Liver (tissue), 9 donors: ENCODE data around the gene PCNT. TPM values are rescaled to one million over a fixed set of nuclear protein-coding genes. Genes with fewer than 3 reads are reported as not detected.

ENCODE experiments used
- DNase-seq: peaks from one replicate; pipeline ENCODE4 v3.0.0-alpha.2; 2017; ENCODE audit warnings: low spot score
- H3K27ac ChIP-seq, 2 donors: one replicate each; pipeline ENCODE4 v1.7.0; 2013; ENCODE audit warnings: inconsistent platforms in 2 of 2, low read length in 2 of 2, control low read depth in 1 of 2, low read depth in 1 of 2, mild to moderate bottlenecking in 1 of 2
- H3K27me3 ChIP-seq, 4 donors: one replicate each; pipeline versions ENCODE4 v1.6.1 to v1.7.0; 2013; ENCODE audit warnings: low read length in 3 of 4, inconsistent platforms in 1 of 4, mild to moderate bottlenecking in 1 of 4, moderate library complexity in 1 of 4; ENCODE audit not compliant: control insufficient read depth in 4 of 4, insufficient read depth in 4 of 4
- H3K36me3 ChIP-seq, 4 donors: one replicate each; pipeline versions ENCODE4 v1.6.1 to v1.7.0; 2013; ENCODE audit warnings: low read length in 3 of 4, mild to moderate bottlenecking in 3 of 4, low read depth in 1 of 4, moderate library complexity in 1 of 4; ENCODE audit not compliant: control insufficient read depth in 4 of 4, insufficient read depth in 3 of 4
- H3K4me1 ChIP-seq, 4 donors: one replicate each; pipeline versions ENCODE4 v1.6.1 to v1.7.0; 2013; ENCODE audit warnings: low read length in 3 of 4, mild to moderate bottlenecking in 3 of 4, moderate library complexity in 1 of 4; ENCODE audit not compliant: control insufficient read depth in 4 of 4, insufficient read depth in 4 of 4
- H3K4me3 ChIP-seq, 3 donors: one replicate each; pipeline versions ENCODE4 v1.6.1 to v1.7.0; 2013; ENCODE audit warnings: low read length in 3 of 3, control low read depth in 1 of 3, low read depth in 1 of 3, mild to moderate bottlenecking in 1 of 3
- H3K9ac ChIP-seq, 2 donors: one replicate each; pipeline ENCODE4 v1.7.0; 2013; ENCODE audit warnings: low read length in 2 of 2, mild to moderate bottlenecking in 2 of 2, moderate library complexity in 2 of 2, control low read depth in 1 of 2, low read depth in 1 of 2
- H3K9me3 ChIP-seq, 4 donors: one replicate each; pipeline versions ENCODE4 v1.6.1 to v1.7.0; 2013; ENCODE audit warnings: low read length in 3 of 4; ENCODE audit not compliant: control insufficient read depth in 4 of 4
- EGR1 ChIP-seq, 2 donors: IDR thresholded peaks; 2 replicates each; pipeline ENCODE4 v1.6.1; 2016 to 2018; ENCODE audit warnings: antibody characterized with exemption in 2 of 2, low read depth in 2 of 2
- FOXA1 ChIP-seq: IDR thresholded peaks from 2 replicates; pipeline ENCODE4 v1.6.1; 2016; ENCODE audit warnings: antibody characterized with exemption
- FOXA2 ChIP-seq: IDR thresholded peaks from 2 replicates; pipeline ENCODE4 v1.6.1; 2016; ENCODE audit warnings: antibody characterized with exemption
- GABPA ChIP-seq, 2 donors: IDR thresholded peaks in 1 of 2; conservative IDR thresholded peaks in 1 of 2; 2 replicates each; pipeline ENCODE4 v1.6.1; 2016; ENCODE audit warnings: antibody characterized with exemption in 2 of 2, mild to moderate bottlenecking in 1 of 2, moderate library complexity in 1 of 2
- HNF4A ChIP-seq, 2 donors: conservative IDR thresholded peaks; 2 replicates each; pipeline ENCODE4 v1.6.1; 2016; ENCODE audit warnings: antibody characterized with exemption in 2 of 2, mild to moderate bottlenecking in 2 of 2
- HNF4G ChIP-seq: IDR thresholded peaks from 2 replicates; pipeline ENCODE4 v1.6.1; 2016; ENCODE audit warnings: antibody characterized with exemption
- JUND ChIP-seq, 2 donors: IDR thresholded peaks; 2 replicates each; pipeline ENCODE4 v1.6.1; 2016; ENCODE audit warnings: antibody characterized with exemption in 2 of 2
- NR2F2 ChIP-seq: IDR thresholded peaks from 2 replicates; pipeline ENCODE4 v1.6.1; 2016; ENCODE audit warnings: antibody characterized with exemption
- RAD21 ChIP-seq, 2 donors: IDR thresholded peaks; 2 replicates each; pipeline ENCODE4 v1.6.1; 2016; ENCODE audit warnings: antibody characterized with exemption in 2 of 2, mild to moderate bottlenecking in 2 of 2
- RXRA ChIP-seq, 2 donors: IDR thresholded peaks; 2 replicates each; pipeline ENCODE4 v1.6.1; 2017 to 2018; ENCODE audit warnings: antibody characterized with exemption in 2 of 2, mild to moderate bottlenecking in 1 of 2
- SP1 ChIP-seq: IDR thresholded peaks from 2 replicates; pipeline ENCODE4 v1.6.1; 2018; ENCODE audit warnings: antibody characterized with exemption, mild to moderate bottlenecking
- TAF1 ChIP-seq: conservative IDR thresholded peaks from 2 replicates; pipeline ENCODE4 v1.6.1; 2016; ENCODE audit warnings: antibody characterized with exemption, mild to moderate bottlenecking
- YY1 ChIP-seq: IDR thresholded peaks from 2 replicates; pipeline ENCODE4 v1.6.1; 2016; ENCODE audit warnings: antibody characterized with exemption, mild to moderate bottlenecking
- WGBS: extraction: QIAGEN DNeasy Blood & Tissue Kit; methylation state at CpG from one replicate; pipeline ENCODE4 v1.1.7; 2013; 5-methylcytosine and 5-hydroxymethylcytosine counted together
- polyA plus RNA-seq, 2 donors: library from polyadenylated mRNA; stranded (reverse) in 1 of 2; unstranded in 1 of 2; fragments of 200-250 nt in 1 of 2; fragments of >200 nt in 1 of 2; fragmentation: Nextera tagmentation in 1 of 2; extraction: Ambion mirVana in 1 of 2; gene quantifications; one replicate each; pipeline versions ENCODE4 v1.2.1 to v1.2.3, GENCODE V29; 2013 to 2015
- total RNA-seq, 2 donors: library from RNA; depleted of rRNA; stranded (reverse); fragments of >200 nt; gene quantifications; one replicate each; pipeline ENCODE4 v1.2.3, GENCODE V29; 2014
- TF ChIP-seq, protein P1 (sequence below): IDR thresholded peaks from 2 replicates; pipeline ENCODE4 v1.6.1; 2016; ENCODE audit warnings: antibody characterized with exemption, mild to moderate bottlenecking
- TF ChIP-seq, protein P2 (sequence below): IDR thresholded peaks from 2 replicates; pipeline ENCODE4 v1.6.1; 2016; ENCODE audit warnings: antibody characterized with exemption
- TF ChIP-seq, protein P3 (sequence below): fragments of 150-350 bp; IDR thresholded peaks from 2 replicates; pipeline ENCODE4 v1.5.1; 2017; ENCODE audit warnings: improper control_type of control experiment, low read depth, low read length; ENCODE audit not compliant: missing input control
- TF ChIP-seq, protein P4 (sequence below): IDR thresholded peaks from 2 replicates; pipeline ENCODE4 v1.6.1; 2016; ENCODE audit warnings: antibody characterized with exemption
- TF ChIP-seq, protein P5 (sequence below): IDR thresholded peaks from 2 replicates; pipeline ENCODE4 v1.6.1; 2016; ENCODE audit warnings: antibody characterized with exemption
- donor health status: healthy.
- donor health status: healthy.
- donor health status: healthy.
- donor health status: healthy.
- donor health status: healthy.

The PCNT gene
- total and polyA plus RNA-seq, 4 donors: 6.7 to 36.8 (median 15.2) TPM

DNA sequence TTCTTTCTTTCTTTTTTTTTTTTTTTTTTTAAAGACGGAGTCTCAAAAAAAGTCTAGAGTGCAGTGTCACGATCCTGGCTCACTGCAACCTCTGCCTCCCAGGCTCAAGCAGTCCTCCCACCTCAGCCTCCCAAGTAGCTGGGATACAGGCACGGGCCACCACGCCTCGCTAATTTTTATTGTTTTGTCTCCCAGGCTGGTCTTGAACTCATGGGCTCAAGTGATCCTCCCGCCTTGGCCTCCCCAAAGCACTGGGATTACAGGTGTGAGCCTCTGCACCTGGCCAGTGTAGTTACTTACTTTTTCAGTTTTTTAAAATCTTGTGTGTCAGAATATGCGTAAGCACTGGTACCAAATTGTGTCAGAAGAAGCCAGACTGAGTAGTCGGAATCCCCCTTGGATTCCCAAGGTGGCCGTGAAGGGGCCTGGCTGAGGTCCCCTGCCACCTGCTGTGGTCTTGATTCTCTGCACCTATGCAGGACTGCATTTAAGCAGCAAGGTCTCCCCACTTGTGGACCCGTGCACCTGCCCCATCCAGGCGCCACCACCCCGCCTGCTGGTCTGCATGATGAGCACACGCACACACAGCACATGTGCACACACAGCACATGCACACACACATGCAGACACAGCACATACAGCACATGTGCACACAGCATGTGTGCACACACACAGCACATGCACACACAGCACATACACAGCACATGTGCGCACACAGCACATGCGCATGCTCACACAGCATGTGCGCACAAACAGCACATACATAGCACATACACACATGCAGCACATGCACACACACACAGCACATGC, 47.5 kb downstream of the PCNT start:
- no peaks in the 10 kb centered on the region for H3K27me3 ChIP-seq
- H3K36me3 ChIP-seq: peaks cover 0 to 14% (median 8%) of the 10 kb centered on the region in 4 donors
- no peak overlapping the region for H3K9ac ChIP-seq
- TF ChIP-seq, protein P1, sequence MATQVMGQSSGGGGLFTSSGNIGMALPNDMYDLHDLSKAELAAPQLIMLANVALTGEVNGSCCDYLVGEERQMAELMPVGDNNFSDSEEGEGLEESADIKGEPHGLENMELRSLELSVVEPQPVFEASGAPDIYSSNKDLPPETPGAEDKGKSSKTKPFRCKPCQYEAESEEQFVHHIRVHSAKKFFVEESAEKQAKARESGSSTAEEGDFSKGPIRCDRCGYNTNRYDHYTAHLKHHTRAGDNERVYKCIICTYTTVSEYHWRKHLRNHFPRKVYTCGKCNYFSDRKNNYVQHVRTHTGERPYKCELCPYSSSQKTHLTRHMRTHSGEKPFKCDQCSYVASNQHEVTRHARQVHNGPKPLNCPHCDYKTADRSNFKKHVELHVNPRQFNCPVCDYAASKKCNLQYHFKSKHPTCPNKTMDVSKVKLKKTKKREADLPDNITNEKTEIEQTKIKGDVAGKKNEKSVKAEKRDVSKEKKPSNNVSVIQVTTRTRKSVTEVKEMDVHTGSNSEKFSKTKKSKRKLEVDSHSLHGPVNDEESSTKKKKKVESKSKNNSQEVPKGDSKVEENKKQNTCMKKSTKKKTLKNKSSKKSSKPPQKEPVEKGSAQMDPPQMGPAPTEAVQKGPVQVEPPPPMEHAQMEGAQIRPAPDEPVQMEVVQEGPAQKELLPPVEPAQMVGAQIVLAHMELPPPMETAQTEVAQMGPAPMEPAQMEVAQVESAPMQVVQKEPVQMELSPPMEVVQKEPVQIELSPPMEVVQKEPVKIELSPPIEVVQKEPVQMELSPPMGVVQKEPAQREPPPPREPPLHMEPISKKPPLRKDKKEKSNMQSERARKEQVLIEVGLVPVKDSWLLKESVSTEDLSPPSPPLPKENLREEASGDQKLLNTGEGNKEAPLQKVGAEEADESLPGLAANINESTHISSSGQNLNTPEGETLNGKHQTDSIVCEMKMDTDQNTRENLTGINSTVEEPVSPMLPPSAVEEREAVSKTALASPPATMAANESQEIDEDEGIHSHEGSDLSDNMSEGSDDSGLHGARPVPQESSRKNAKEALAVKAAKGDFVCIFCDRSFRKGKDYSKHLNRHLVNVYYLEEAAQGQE: no peak
- TF ChIP-seq, protein P2, sequence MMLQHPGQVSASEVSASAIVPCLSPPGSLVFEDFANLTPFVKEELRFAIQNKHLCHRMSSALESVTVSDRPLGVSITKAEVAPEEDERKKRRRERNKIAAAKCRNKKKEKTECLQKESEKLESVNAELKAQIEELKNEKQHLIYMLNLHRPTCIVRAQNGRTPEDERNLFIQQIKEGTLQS: no peak
- TF ChIP-seq HNF4G (no peak), FOXA1 (no peak), TAF1 (no peak), FOXA2 (no peak), RXRA (IDR thresholded peaks at IDR 0.05) (no peak), HNF4A (conservative IDR thresholded peaks at IDR 0.05) (no peak), EGR1 (IDR thresholded peaks at IDR 0.05; ENCODE audit: low read depth in 2 of 2) (no peak), NR2F2 (no peak), SP1 (no peak), RAD21 (IDR thresholded peaks at IDR 0.05) (no peak), JUND (IDR thresholded peaks at IDR 0.05) (no peak), GABPA (IDR thresholded peaks at IDR 0.05 in 1 of 2, conservative IDR thresholded peaks at IDR 0.05 in 1 of 2) (no peak), YY1 (no peak)
- TF ChIP-seq, protein P3, sequence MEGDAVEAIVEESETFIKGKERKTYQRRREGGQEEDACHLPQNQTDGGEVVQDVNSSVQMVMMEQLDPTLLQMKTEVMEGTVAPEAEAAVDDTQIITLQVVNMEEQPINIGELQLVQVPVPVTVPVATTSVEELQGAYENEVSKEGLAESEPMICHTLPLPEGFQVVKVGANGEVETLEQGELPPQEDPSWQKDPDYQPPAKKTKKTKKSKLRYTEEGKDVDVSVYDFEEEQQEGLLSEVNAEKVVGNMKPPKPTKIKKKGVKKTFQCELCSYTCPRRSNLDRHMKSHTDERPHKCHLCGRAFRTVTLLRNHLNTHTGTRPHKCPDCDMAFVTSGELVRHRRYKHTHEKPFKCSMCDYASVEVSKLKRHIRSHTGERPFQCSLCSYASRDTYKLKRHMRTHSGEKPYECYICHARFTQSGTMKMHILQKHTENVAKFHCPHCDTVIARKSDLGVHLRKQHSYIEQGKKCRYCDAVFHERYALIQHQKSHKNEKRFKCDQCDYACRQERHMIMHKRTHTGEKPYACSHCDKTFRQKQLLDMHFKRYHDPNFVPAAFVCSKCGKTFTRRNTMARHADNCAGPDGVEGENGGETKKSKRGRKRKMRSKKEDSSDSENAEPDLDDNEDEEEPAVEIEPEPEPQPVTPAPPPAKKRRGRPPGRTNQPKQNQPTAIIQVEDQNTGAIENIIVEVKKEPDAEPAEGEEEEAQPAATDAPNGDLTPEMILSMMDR: no peak
- TF ChIP-seq, protein P4, sequence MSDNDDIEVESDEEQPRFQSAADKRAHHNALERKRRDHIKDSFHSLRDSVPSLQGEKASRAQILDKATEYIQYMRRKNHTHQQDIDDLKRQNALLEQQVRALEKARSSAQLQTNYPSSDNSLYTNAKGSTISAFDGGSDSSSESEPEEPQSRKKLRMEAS: no peak
- DNase-seq: no peak
- H3K4me1 ChIP-seq: no peaks in the 10 kb centered on the region
- H3K27ac ChIP-seq: no peak overlapping the region
- no peak overlapping the region for H3K4me3 ChIP-seq
- H3K9me3 ChIP-seq: no peaks in the 10 kb centered on the region
- 98% methylated on average over 16 of the region's 16 CpGs for WGBS

DNA sequence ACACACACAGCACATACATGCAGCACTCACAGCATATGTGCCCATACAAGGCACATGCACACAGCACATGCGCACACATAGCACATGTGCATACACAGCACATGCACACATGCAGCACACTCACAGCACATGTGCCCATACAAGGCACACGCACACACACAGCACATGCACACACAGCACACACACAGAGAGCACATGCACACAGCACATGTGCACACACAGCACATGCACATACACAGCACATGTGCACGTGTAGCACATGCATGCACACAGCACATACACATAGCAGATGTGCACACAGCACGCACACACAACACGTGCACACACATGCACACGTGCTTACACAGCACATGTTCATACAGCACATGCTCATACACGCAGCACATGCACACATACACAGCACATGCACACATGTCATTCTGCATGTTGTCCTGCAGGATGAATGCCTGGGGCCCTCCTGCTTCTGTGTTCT, 48.1 kb downstream of the PCNT start:
- DNase-seq: no peak
- Histone ChIP-seq H3K36me3 (peaks cover 0 to 7% (median 3%) of the 10 kb centered on the region in 4 donors), H3K27me3 (no peaks in the 10 kb centered on the region), H3K4me1 (no peaks in the 10 kb centered on the region), H3K27ac (no peak overlapping the region), H3K4me3 (no peak overlapping the region), H3K9ac (no peak overlapping the region), H3K9me3 (no peaks in the 10 kb centered on the region)
- TF ChIP-seq HNF4A (conservative IDR thresholded peaks at IDR 0.05) (no peak), HNF4G (no peak), YY1 (no peak), RXRA (IDR thresholded peaks at IDR 0.05) (no peak), JUND (IDR thresholded peaks at IDR 0.05) (no peak), TAF1 (no peak), SP1 (no peak), NR2F2 (no peak), EGR1 (IDR thresholded peaks at IDR 0.05; ENCODE audit: low read depth in 2 of 2) (no peak), FOXA2 (no peak), GABPA (IDR thresholded peaks at IDR 0.05 in 1 of 2, conservative IDR thresholded peaks at IDR 0.05 in 1 of 2) (no peak)
- TF ChIP-seq, protein P5, sequence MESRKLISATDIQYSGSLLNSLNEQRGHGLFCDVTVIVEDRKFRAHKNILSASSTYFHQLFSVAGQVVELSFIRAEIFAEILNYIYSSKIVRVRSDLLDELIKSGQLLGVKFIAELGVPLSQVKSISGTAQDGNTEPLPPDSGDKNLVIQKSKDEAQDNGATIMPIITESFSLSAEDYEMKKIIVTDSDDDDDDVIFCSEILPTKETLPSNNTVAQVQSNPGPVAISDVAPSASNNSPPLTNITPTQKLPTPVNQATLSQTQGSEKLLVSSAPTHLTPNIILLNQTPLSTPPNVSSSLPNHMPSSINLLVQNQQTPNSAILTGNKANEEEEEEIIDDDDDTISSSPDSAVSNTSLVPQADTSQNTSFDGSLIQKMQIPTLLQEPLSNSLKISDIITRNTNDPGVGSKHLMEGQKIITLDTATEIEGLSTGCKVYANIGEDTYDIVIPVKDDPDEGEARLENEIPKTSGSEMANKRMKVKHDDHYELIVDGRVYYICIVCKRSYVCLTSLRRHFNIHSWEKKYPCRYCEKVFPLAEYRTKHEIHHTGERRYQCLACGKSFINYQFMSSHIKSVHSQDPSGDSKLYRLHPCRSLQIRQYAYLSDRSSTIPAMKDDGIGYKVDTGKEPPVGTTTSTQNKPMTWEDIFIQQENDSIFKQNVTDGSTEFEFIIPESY: no peak
- TF ChIP-seq, protein P2: no peak
- TF ChIP-seq, protein P3: no peak
- TF ChIP-seq, protein P4: no peak
- 98% methylated on average over 7 of the region's 7 CpGs for WGBS
